GM19463 (cell line): ENCODE results near the gene ASCL4.
"Not testable (repeated sequence)": the region's sequence is repeated elsewhere in the genome, so short reads cannot be mapped to it uniquely, and the experiment has no call there.

Source experiments
- ATAC-seq: cut with Tn5 transposase; IDR thresholded peaks from one replicate; pipeline ENCODE4 v1.9.1; 2021; ENCODE audit warnings: mild to moderate bottlenecking, moderate library complexity; ENCODE audit not compliant: unreplicated experiment

ASCL4 gene, protein sequence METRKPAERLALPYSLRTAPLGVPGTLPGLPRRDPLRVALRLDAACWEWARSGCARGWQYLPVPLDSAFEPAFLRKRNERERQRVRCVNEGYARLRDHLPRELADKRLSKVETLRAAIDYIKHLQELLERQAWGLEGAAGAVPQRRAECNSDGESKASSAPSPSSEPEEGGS

DNA sequence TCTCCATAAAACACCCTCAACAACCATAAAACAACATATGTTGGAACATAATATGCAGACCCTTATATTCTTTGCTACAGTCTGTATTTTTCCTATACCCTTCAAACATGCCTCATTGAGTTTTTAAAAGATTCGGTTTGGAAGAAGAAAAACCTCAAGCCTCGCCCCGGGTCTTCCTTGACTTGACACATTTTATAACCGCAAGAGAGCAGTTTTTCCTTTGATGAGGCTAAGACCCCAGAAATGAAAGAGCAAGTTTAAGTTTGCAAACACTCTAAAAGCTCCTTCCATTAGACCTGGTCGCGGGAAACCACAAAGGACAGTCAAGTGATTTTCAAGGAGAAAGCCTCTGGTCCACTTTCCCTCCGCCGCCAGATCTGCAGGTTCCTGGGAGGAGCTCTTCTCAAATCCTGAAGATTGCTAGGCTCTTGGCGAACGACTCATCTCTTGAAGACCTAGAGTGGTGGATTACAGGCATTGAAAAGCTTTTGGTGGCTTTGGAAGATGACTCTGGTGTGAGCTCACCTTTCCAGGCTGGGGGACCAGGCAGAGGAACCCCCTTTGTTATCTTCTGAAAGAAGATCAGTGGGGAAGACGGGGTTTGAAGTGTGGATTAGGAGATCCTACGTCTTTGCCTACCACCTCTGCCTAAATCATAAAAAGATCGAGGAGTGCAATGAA lies at the start of gene ASCL4:
Gene ASCL4 (plus strand): TSS at position 356 of the 681 bp plus-strand sequence. CDS start 515 bp downstream, outside the sequence.
- ATAC-seq = no peak

DNA sequence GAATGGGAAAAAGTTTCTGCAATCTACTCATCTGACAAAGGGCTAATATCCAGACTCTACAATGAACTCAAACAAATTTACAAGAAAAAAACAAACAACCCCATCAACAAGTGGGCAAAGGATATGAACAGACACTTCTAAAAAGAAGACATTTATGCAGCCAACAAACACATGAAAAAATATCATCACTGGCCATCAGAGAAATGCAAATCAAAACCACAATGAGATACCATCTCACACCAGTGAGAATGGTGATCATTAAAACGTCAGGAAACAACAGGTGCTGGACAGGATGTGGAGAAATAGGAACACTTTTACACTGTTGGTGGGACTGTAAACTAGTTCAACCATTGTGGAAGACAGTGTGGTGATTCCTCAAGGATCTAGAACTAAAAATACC lies 47.2 kb upstream of the ASCL4 start:
- ATAC-seq = not testable (repeated sequence)

DNA sequence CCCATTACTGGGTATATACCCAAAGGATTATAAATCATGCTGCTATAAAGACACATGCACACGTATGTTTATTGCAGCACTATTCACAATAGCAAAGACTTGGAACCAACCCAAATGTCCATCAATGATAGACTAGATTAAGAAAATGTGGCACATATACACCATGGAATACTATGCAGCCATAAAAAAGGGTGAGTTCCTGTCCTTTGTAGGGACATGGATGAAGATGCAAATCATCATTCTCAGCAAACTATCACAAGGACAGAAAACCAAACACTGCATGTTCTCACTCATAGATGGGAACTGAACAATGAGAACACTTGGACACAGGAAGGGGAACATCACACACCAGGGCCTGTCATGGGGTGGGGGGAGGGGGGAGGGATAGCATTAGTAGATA lies 46.8 kb upstream of the ASCL4 start:
- not testable (repeated sequence) for ATAC-seq

DNA sequence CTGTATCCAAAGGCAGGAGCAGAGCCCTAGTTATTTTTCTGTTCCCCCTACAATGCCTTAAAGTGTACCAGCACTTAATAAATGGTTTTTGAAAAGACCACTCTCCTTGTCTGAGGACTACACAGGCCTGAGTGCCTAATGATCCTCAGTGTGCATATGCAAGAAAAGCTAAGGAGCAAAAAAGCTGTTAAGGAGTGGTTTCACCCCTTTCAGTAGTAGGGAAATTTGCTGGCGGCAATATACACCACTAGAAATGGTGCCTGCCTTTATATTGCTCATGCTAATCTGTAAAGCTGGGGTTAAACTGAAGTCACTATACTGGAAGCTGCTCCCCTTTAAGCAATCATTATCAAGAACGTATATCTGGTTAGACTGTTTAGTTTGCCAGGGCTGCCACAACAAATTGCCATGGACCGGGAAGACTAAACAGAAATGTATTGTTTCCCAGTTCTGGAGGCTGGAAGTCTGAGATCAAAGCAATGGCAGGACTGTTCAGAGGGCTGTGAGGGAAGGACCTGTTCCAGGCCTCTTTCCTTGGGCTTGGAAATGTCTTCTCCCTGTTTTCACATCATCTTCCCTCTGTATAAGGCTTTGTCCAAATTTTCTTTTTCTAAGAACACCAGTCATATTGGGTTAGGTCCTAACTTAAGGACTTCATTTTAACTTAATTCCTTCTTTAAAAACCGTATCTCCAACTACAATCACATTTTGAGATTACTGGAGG lies 43.7 kb upstream of the ASCL4 start:
- no peak for ATAC-seq

DNA sequence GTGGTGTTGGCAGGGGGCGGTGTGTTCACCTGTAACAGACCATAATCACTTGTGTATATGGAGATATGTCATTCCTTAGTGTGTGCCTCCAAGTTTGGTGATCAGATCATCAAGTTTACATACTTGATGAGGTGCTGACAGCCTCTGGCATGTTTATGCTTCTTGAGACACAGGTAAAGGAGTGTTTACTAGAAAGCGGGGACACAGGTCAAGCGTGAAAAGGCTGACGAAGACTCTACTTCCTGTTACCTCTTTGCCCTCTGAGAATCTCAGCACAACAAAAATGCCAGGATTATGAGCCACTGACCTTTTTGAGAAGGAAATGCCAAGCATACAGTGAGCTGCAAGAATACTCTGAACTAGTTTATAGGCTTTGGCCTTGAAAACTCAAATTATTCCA lies 43.1 kb upstream of the ASCL4 start:
- ATAC-seq = no peak

DNA sequence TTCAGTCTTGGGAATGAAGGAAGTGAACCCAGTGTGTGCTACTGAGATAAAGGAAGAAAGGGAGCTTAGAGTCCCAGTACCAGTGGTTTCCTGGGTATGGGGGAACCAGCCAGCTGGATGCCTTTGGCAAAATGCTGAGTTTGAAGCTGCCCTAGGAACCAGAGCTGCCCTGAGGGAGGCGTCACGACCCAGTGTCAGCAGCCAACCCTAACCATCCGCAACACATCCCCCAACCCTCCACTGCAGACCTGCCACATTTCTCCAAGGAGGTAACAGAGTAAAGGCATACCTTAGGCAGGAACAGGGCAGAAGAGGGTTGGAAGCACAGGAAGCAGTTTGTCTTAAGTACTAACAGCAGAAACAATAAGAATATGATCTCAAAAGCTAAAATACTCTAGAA lies 42.1 kb upstream of the ASCL4 start:
- ATAC-seq = no peak

DNA sequence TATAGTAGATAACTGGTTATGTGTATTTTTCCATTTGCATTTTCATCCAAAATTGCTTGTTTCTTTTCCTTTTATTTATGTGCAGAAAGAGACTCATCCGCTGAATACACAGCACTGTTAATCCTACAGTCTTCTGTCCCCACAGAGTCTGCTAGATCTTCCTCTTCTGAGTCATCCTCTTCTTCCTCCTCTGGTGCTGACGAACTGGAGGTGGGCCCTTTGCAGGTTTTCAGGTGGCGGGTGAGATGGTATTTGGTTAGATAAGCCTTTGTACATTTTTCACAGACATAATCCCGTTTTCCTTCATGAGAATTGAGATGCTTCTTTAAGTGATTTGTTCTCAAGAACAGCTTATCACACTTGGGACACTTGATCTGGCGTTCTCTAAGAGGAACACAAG lies 40.4 kb upstream of the ASCL4 start:
- ATAC-seq = no peak

DNA sequence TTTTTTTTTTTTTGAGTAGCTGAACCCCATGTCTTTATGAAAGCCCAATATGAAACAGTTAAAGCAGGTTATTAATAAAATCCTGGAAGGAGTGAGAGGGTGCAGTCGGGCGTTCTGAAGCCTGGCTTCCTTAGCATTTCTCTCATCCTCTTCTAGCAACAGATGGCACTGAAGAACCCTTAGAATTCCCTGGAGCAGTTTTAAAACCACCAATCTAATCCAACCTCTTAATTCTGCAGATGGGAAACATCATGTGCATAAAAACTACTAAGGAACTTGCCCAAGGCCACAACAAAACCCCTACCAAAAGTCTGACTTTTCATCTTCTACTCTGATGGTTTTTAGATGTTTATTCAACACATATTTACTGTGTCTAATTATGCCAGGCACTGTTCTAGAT lies 38.7 kb upstream of the ASCL4 start:
- no peak for ATAC-seq

DNA sequence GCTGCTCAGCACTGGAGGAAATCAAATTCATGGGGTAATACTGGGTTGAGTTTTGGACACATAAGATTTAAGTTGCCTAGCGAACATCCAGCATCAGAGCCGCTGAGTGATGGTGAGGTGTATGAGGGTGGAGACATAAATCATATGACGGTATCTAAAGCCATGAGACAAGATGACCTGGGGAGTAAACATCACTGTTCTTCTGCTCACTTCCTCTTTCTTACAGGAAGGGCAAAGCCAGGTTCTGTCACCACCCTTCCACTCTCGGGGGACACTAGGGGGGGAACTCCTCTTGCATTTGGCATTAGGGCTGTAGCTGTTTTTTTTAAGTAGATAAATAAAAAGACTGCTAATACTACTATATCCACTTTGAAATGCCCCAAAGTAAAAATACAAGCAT lies 37.6 kb upstream of the ASCL4 start:
- ATAC-seq = peak; percentile 89

DNA sequence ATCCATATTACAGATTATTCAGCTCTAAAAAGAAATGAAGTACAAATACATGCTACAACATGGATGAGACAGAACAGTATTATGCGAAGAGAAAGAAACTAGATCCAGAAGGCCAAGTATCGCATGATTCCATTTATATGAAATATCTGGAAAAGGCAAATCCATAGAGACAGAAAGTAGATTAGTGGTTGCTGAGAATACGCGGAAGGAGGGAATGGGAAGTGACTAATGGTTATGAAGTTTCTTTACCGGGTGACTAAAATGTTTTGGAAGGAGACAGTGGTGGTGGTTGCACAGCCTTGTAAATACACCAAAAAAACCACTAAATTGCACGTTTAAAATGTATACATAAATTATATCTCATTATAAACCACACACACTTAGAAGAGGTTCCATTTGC lies 26.0 kb upstream of the ASCL4 start:
- no peak for ATAC-seq

DNA sequence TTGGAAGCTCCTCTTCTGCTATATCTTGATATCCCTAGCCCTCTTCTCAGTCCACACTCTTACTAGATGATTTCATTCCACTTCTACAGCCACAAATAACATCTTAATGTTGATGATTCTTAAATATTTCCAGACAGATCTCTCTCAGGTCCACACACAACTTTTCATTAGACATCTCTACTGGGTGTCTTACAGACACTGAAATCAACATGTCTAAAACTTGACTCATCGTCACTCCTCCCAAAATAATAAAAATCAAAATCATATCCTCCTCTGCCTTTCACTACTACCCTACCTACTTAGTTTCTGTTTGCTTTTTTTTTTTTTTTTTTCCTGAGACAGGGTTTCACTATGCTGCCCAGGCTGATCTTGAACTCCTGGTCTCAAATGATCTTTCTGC lies 25.4 kb upstream of the ASCL4 start:
- no peak for ATAC-seq

DNA sequence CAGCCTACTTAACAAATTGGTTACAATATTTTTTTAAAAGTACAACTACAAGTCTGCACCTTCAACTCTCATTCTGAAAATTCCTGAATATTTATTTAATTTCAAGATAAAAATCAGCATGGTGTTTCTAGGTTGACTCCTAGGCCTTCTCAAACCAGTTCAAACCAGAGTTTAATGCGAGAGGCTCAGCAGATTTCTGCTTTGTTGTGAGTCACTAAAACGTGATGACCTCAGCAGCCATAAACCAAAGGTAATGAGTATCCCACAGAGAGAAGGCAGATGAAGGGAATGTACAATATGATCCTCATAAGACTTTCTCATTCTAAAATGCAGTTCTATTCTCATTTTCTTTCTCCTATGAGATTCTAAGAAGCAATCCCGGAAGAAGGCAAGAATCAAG lies 15.1 kb upstream of the ASCL4 start:
- ATAC-seq = no peak

DNA sequence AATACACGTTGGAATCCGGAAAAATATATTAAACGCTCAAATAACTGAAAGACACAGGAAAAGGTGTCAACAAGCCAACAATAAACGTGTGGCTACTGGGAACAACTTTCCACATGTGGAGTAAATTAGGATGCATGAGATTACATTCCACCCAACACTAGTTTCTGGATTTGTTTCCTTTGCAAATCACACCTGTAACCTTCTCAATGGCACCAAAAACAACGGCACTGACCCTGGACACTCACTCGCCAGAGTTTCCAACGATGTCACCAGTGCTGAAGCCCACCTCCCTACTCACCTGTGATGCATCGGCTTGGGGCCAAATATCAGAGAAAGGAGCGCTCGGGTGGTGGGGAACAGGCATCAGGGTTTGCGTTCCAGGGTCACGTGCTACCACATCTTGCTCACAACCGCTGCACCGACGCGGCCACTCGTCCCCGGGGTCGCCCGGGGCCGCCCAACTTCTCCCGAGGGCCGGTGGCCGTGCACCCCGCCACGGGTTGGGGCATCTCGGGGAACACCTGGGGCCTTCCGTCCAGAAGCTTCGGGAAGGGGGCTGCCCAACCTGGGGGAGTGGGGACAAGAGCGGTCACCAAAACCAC lies 14.2 kb upstream of the ASCL4 start:
- peak; percentile 21 for ATAC-seq

DNA sequence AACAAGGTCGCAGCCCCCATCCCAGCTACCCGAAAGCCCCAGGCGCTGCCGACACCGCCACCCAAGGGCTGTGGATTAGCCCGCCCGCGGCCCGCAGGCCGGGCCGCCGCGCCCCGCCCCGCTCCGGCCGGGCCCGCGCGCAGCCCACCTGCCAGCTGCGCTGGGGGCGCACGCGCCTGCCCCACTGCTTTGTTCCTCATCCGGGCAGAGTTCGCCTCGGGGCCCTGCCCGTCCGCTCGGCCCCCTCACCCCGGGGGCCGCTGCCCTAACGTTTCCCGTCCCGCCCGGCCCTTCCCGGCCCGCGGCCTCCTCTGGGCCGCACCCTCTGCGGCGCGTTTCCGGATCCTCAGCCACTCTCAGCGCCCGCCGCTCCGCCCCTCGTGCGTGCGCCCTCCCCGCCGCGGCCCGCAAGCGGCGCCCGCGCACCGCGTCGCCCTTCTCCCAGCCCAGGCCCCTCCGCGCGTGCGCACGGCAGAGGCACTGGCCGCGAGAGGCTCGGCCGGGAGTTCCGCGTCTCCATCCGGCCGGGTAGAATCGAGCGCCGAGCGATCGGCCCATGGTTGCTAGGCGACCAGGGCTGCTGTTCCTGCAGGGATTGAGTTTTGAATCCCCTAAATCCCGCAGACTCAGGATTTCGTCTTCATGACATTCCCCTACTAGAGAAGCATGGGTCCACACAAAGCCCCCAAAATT lies 13.5 kb upstream of the ASCL4 start, which contains the start of gene PRDM4:
Gene PRDM4 (minus strand): TSS at position 329 of the 693 bp plus-strand sequence. CDS start 622 bp downstream, outside the sequence.
- peak; percentile 89 for ATAC-seq

DNA sequence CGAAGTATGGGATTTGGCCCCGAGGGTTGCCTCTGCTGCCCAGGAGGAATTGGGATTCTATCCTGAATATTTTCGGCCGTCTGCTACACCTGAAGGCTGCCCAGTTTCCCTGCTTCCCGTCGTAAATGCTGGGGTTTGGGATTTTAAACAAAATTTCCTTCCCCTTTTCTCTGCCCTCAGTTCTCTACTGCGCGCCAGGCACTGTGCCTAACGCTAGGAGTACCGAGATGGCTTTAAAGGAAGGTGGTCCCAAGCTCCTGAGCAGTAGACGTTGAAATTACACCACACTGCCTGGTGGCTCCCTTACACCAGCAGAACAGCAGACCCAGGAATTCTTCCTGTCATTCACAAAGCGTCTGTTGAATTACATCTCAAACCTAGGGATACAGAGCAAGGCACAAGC lies 13.0 kb upstream of the ASCL4 start:
- no peak for ATAC-seq

DNA sequence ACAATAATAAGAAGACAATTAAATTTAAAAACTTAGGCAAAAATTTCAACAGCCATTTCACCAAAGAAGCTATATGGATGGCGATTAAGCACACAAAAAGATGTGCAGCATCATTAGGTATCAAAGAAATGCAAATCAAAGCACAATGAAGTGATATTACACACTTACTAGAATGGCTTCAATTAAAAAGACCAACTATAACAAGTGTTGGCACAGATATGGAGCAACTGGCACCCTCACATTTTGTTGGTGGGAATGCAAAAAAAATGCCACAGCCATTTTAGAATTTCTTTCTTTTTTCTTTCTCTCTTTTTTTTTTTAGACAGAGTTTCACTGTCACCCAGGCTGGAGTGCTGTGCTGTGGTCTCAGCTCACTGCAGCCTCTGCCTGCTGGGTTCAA lies 11.6 kb upstream of the ASCL4 start:
- no peak for ATAC-seq

DNA sequence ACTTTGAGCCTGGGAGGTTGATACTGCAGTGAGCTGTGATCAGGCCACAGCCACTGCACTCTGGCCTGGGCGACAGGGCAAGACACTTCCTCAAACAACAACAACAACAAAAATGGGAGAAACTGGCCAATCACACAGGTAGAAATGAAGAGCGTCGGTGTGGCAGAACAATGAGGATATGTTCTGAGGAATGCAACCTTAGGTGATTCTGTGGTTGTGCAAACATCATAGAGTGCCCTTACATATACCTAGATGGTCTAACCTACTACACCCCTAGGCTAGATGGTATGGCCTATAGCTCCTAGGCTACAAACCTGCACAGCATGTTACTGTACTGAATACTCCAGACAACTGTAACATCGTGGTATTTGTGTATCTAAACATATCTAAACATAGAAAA lies 9.9 kb upstream of the ASCL4 start:
- ATAC-seq = no peak

DNA sequence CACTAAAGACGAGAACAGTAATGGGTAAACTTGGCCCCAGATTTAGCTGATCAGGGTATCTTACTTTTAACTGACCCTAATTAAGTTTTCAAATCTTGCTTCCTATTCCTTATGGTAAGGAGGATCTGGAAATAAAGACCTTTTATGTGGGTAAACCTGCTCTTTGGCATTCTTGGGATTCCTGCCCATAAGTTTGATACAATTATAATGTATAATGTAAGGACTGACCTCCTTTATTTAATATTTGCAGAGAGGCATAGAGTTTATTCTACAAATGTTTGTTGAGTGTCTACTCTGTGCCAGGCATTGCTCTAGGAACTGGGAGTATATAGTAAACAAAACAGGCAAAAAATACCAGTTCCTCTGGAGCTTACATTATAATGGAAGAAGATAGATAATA lies 9.2 kb upstream of the ASCL4 start:
- ATAC-seq = no peak

DNA sequence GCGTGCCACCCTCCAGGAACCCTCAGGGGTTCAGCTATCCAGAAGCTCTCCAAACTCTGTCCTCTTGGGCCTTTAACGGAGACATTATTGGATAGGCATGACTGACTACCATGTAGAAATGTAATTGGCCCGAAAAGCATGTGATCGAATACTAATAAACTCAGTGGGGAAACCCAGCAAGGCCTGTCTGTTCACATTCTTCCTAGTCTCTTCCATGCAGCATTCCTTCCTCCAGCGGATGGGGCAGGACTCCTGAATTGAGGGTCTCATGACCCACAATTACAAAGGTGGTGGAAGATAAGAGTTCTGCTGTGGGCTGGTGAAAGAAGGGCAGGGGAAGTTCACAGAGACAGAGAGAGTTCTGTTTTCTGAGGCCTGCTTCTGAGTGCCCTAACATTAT lies 7.0 kb upstream of the ASCL4 start:
- ATAC-seq = no peak

DNA sequence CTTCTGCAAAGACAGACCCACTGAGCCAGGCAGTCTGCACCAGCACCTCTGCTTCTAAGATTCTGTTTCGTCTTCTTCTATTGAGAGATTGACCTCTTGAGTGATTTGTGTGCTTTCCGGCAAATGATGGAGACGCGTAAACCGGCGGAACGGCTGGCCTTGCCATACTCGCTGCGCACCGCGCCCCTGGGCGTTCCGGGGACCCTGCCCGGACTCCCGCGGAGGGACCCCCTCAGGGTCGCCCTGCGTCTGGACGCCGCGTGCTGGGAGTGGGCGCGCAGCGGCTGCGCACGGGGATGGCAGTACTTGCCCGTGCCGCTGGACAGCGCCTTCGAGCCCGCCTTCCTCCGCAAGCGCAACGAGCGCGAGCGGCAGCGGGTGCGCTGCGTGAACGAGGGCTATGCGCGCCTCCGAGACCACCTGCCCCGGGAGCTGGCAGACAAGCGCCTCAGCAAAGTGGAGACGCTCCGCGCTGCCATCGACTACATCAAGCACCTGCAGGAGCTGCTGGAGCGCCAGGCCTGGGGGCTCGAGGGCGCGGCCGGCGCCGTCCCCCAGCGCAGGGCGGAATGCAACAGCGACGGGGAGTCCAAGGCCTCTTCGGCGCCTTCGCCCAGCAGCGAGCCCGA lies 703 bp downstream of the ASCL4 start:
- ATAC-seq = no peak

DNA sequence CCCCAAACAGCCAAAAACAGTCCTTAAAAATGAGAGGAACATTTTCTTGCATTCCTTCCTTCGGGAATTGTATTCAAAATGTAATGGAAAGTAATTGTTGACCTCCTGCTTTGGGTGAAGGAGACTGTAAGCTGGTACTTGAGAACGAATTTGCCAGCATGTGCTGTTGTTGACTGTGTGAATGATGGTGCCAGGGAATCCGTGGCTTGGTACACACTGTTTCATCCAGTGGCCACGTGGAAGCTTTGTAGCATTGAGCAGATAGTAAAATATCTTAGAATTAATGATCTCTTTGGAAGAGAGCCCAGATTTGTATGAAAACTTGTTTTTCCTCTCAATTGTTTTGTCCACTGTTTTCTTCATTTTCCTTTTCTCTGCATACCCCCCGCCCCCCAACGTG lies 1.7 kb downstream of the ASCL4 start:
- no peak for ATAC-seq
